Astrocyte (in vitro differentiated cells and primary cell): Measurements from ENCODE around the gene IGDCC3. TPM values are rescaled to one million over a fixed set of nuclear protein-coding genes. Genes with fewer than 3 reads are reported as not detected.

Source experiments
- DNase-seq: peaks from one replicate; pipeline ENCODE4 v3.0.0-alpha.2; 2010; ENCODE audit warnings: low read depth
- FAIRE-seq: peaks from 2 replicates; lab custom pipeline; 2011; peaks lifted over from hg19 to GRCh38; lab: Jason Lieb, UNC
- H2AFZ ChIP-seq: 2 replicates; pipeline ENCODE4 v1.6.0; 2012; ENCODE audit warnings: low read depth, low read length, inconsistent platforms
- H3K27ac ChIP-seq: 2 replicates; pipeline ENCODE4 v1.5.1; 2011; ENCODE audit warnings: low read depth, low read length, inconsistent platforms
- H3K27me3 ChIP-seq: 2 replicates; pipeline ENCODE4 v1.6.0; 2011; ENCODE audit warnings: low read length, inconsistent platforms; ENCODE audit not compliant: insufficient read depth
- H3K36me3 ChIP-seq: 2 replicates; pipeline ENCODE4 v1.5.1; 2011; ENCODE audit warnings: low read length, inconsistent platforms; ENCODE audit not compliant: insufficient read depth
- H3K4me1 ChIP-seq: 2 replicates; pipeline ENCODE4 v1.5.1; 2011; ENCODE audit warnings: low read length, inconsistent platforms; ENCODE audit not compliant: insufficient read depth
- H3K4me2 ChIP-seq: 2 replicates; pipeline ENCODE4 v1.6.0; 2012; ENCODE audit warnings: low read length, inconsistent platforms
- H3K4me3 ChIP-seq: 2 replicates; pipeline ENCODE4 v1.5.1; 2011; ENCODE audit warnings: low read depth, mild to moderate bottlenecking, low read length, inconsistent platforms; ENCODE audit not compliant: insufficient read depth
- H3K79me2 ChIP-seq: 2 replicates; pipeline ENCODE4 v1.6.0; 2012; ENCODE audit warnings: mild to moderate bottlenecking, low read length, inconsistent platforms; ENCODE audit not compliant: insufficient read depth
- H3K9ac ChIP-seq: 2 replicates; pipeline ENCODE4 v1.6.0; 2012; ENCODE audit warnings: mild to moderate bottlenecking, low read length, inconsistent platforms
- H3K9me3 ChIP-seq: 2 replicates; pipeline ENCODE4 v1.5.1; 2012; ENCODE audit warnings: low read depth, mild to moderate bottlenecking, low read length, inconsistent platforms; ENCODE audit not compliant: insufficient read depth
- H4K20me1 ChIP-seq: 2 replicates; pipeline ENCODE4 v1.6.0; 2012; ENCODE audit warnings: low read length, inconsistent platforms; ENCODE audit not compliant: insufficient read depth
- H3K27ac Mint-ChIP-seq: one replicate; pipeline ENCODE4 v1.8.0; 2021; ENCODE audit warnings: mild to moderate bottlenecking, mixed read lengths; ENCODE audit not compliant: unreplicated experiment
- H3K27me3 Mint-ChIP-seq: one replicate; pipeline ENCODE4 v1.8.0; 2021; ENCODE audit warnings: low read depth, mixed read lengths; ENCODE audit not compliant: unreplicated experiment
- H3K36me3 Mint-ChIP-seq: one replicate; pipeline ENCODE4 v1.8.0; 2021; ENCODE audit warnings: low read depth, mixed read lengths; ENCODE audit not compliant: unreplicated experiment
- H3K4me1 Mint-ChIP-seq: one replicate; pipeline ENCODE4 v1.8.0; 2021; ENCODE audit warnings: low read depth, mixed read lengths; ENCODE audit not compliant: unreplicated experiment
- H3K4me3 Mint-ChIP-seq: one replicate; pipeline ENCODE4 v1.8.0; 2021; ENCODE audit warnings: mild to moderate bottlenecking, moderate library complexity, mixed read lengths; ENCODE audit not compliant: unreplicated experiment
- H3K9me3 Mint-ChIP-seq: one replicate; pipeline ENCODE4 v1.8.0; 2021; ENCODE audit warnings: mild to moderate bottlenecking, mixed read lengths; ENCODE audit not compliant: unreplicated experiment
- EZH2 ChIP-seq: IDR thresholded peaks from 2 replicates; pipeline ENCODE4 v1.6.1; 2012; ENCODE audit warnings: mild to moderate bottlenecking, low read length, inconsistent platforms; ENCODE audit not compliant: insufficient read depth
- total RNA-seq: library from RNA; stranded (reverse); gene quantifications from 2 replicates; pipeline ENCODE4 v1.2.1, GENCODE V29; 2021
- TF ChIP-seq, protein P1 (sequence below): IDR thresholded peaks from 2 replicates; pipeline ENCODE4 v1.5.1; 2011; ENCODE audit warnings: low read depth, mild to moderate bottlenecking, inconsistent platforms, low read length, moderate library complexity; ENCODE audit not compliant: insufficient read depth

Gene IGDCC3
- total RNA-seq, 1 donor from 2014 or later = 11.0 TPM

GRCh38 chr15:65384895-65385869 lies 7.4 kb upstream of the IGDCC3 start:
- peaks cover 1% of the 10 kb centered on the region for H3K4me1 Mint-ChIP-seq
- Histone ChIP-seq H3K4me2 (peak overlapping the region; percentile 74), H3K79me2 (no peaks in the 10 kb centered on the region), H3K9me3 (no peaks in the 10 kb centered on the region), H2AFZ (peak overlapping the region; percentile 87), H3K27me3 (no peaks in the 10 kb centered on the region), H3K4me3 (no peak overlapping the region), H4K20me1 (no peaks in the 10 kb centered on the region), H3K4me1 (peaks cover 11% of the 10 kb centered on the region), H3K27ac (no peak overlapping the region), H3K36me3 (no peaks in the 10 kb centered on the region), H3K9ac (no peak overlapping the region)
- DNase-seq (peak; percentile 47), FAIRE-seq (no peak)
- H3K27me3 Mint-ChIP-seq = peaks cover 5% of the 10 kb centered on the region
- no peaks in the 10 kb centered on the region for H3K9me3 Mint-ChIP-seq
- peaks cover 12% of the 10 kb centered on the region for H3K36me3 Mint-ChIP-seq
- H3K27ac Mint-ChIP-seq = peak overlapping the region; percentile 26
- no peak overlapping the region for H3K4me3 Mint-ChIP-seq
- no peak for TF ChIP-seq EZH2
- TF ChIP-seq, protein P1, sequence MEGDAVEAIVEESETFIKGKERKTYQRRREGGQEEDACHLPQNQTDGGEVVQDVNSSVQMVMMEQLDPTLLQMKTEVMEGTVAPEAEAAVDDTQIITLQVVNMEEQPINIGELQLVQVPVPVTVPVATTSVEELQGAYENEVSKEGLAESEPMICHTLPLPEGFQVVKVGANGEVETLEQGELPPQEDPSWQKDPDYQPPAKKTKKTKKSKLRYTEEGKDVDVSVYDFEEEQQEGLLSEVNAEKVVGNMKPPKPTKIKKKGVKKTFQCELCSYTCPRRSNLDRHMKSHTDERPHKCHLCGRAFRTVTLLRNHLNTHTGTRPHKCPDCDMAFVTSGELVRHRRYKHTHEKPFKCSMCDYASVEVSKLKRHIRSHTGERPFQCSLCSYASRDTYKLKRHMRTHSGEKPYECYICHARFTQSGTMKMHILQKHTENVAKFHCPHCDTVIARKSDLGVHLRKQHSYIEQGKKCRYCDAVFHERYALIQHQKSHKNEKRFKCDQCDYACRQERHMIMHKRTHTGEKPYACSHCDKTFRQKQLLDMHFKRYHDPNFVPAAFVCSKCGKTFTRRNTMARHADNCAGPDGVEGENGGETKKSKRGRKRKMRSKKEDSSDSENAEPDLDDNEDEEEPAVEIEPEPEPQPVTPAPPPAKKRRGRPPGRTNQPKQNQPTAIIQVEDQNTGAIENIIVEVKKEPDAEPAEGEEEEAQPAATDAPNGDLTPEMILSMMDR = peak; percentile 72

DNA sequence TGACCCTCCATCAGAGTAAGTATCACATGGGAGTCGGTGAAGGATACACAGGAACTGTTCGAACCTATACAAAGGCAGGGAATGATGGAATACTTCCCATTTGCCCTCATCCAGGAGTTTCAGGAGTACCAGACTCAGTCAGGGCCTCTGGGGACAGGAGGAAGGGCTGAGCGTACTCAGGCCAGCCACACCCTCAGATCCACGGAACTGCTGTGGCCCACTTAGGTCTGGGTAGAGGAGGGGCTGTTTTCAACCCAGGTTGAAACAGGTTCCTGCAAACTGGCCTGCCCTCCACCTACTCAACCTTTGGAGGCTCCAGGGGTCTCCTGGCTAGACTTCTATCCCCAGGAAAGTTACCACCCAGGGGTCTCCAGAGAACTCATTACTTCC lies 6.7 kb upstream of the IGDCC3 start:
- FAIRE-seq = no peak
- H3K27me3 Mint-ChIP-seq = peaks cover 9% of the 10 kb centered on the region
- Histone ChIP-seq H4K20me1 (no peaks in the 10 kb centered on the region), H3K27ac (no peak overlapping the region), H3K9me3 (no peaks in the 10 kb centered on the region), H3K27me3 (no peaks in the 10 kb centered on the region), H3K36me3 (no peaks in the 10 kb centered on the region), H3K4me1 (peaks cover 11% of the 10 kb centered on the region), H3K79me2 (no peaks in the 10 kb centered on the region), H3K4me2 (peak overlapping the region; percentile 74), H2AFZ (peak overlapping the region; percentile 87), H3K9ac (no peak overlapping the region), H3K4me3 (no peak overlapping the region)
- H3K27ac Mint-ChIP-seq = no peak overlapping the region
- no peak overlapping the region for H3K4me3 Mint-ChIP-seq
- peaks cover 13% of the 10 kb centered on the region for H3K36me3 Mint-ChIP-seq
- DNase-seq = no peak
- TF ChIP-seq, protein P1 = no peak
- no peak for TF ChIP-seq EZH2
- peaks cover 1% of the 10 kb centered on the region for H3K4me1 Mint-ChIP-seq
- no peaks in the 10 kb centered on the region for H3K9me3 Mint-ChIP-seq

DNA sequence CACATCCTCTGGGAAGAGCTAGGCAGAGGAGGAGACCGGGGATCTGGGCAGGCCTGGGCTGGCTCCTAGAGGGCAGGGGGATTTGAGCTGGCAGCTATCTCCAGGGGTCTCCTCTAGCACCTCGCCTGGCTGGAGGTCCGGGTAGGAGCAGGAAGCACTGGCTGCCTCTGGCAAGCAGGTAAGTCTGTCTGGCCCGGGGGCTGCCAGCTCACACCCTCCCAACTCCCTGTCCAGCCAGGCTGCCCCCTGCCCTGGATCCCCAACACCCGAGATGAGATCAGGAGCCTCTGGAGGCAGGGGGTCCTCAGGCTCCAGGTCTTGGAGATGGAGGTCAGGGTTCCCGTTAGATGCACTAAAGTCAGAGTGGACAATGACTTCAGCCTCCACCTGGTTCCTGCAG lies 6.2 kb upstream of the IGDCC3 start:
- Mint-ChIP-seq H3K9me3 (no peaks in the 10 kb centered on the region), H3K4me3 (no peak overlapping the region), H3K27ac (no peak overlapping the region), H3K36me3 (peaks cover 11% of the 10 kb centered on the region), H3K27me3 (peaks cover 10% of the 10 kb centered on the region), H3K4me1 (peaks cover 1% of the 10 kb centered on the region)
- TF ChIP-seq, protein P1 = no peak
- TF ChIP-seq EZH2 = no peak
- no peak for FAIRE-seq
- peaks cover 11% of the 10 kb centered on the region for H3K4me1 ChIP-seq
- H3K4me2 ChIP-seq = no peak overlapping the region
- no peaks in the 10 kb centered on the region for H3K27me3 ChIP-seq
- H3K27ac ChIP-seq = no peak overlapping the region
- no peaks in the 10 kb centered on the region for H4K20me1 ChIP-seq
- no peaks in the 10 kb centered on the region for H3K36me3 ChIP-seq
- H2AFZ ChIP-seq = no peak overlapping the region
- no peaks in the 10 kb centered on the region for H3K79me2 ChIP-seq
- DNase-seq = no peak
- no peak overlapping the region for H3K9ac ChIP-seq
- H3K4me3 ChIP-seq = no peak overlapping the region
- no peaks in the 10 kb centered on the region for H3K9me3 ChIP-seq
